Measurements from ENCODE around the gene PRKN. TPM values are rescaled to one million over a fixed set of nuclear protein-coding genes. Genes with fewer than 3 reads are reported as not detected.
A peak's percentile ranks its signal among the peaks of the same experiment; 100 is the strongest.

Gene PRKN
- total RNA-seq, 1 donor from 2014 or later: 1.3 TPM

GRCh38 chr6:161373905-161374451, 1353.6 kb downstream of the PRKN start:
- Histone ChIP-seq H3K27ac (ENCODE audit: low read depth, low read length) (no peak overlapping the region), H3K9me3 (ENCODE audit: insufficient read depth, low read depth, low read length) (no peaks in the 10 kb centered on the region), H3K79me2 (ENCODE audit: insufficient read depth, low read length) (no peaks in the 10 kb centered on the region), H3K27me3 (ENCODE audit: insufficient read depth, low read length) (no peaks in the 10 kb centered on the region), H3K4me1 (ENCODE audit: insufficient read depth, low read length) (peaks cover 13% of the 10 kb centered on the region), H2AFZ (ENCODE audit: low read depth, low read length) (peak overlapping the region; percentile 32), H3K4me3 (ENCODE audit: insufficient read depth, low read depth, low read length) (no peak overlapping the region), H4K20me1 (ENCODE audit: insufficient read depth, low read length) (no peaks in the 10 kb centered on the region), H3K9ac (ENCODE audit: low read length) (peak overlapping the region; percentile 33), H3K36me3 (ENCODE audit: insufficient read depth, low read length) (no peaks in the 10 kb centered on the region), H3K4me2 (ENCODE audit: low read length) (peak overlapping the region; percentile 50)
- Mint-ChIP-seq H3K9me3 (ENCODE audit: unreplicated experiment) (no peaks in the 10 kb centered on the region), H3K27ac (ENCODE audit: unreplicated experiment) (no peak overlapping the region), H3K36me3 (ENCODE audit: low read depth, unreplicated experiment) (no peaks in the 10 kb centered on the region), H3K4me3 (ENCODE audit: unreplicated experiment) (no peak overlapping the region), H3K27me3 (ENCODE audit: low read depth, unreplicated experiment) (peaks cover 4% of the 10 kb centered on the region), H3K4me1 (ENCODE audit: low read depth, unreplicated experiment) (no peaks in the 10 kb centered on the region)
- DNase-seq (ENCODE audit: low read depth) (peak; percentile 16), FAIRE-seq (no peak)
- no peak for TF ChIP-seq EZH2 (IDR thresholded peaks at IDR 0.05; ENCODE audit: insufficient read depth, low read length)
- peak; percentile 97 for TF ChIP-seq CTCF (IDR thresholded peaks at IDR 0.05; ENCODE audit: insufficient read depth, low read depth, low read length)

GRCh38 chr6:161372422-161372793, 1355.2 kb downstream of the PRKN start:
- H3K4me2 ChIP-seq (ENCODE audit: low read length): no peak overlapping the region
- no peak overlapping the region for H3K4me3 ChIP-seq (ENCODE audit: insufficient read depth, low read depth, low read length)
- H3K79me2 ChIP-seq (ENCODE audit: insufficient read depth, low read length): no peaks in the 10 kb centered on the region
- TF ChIP-seq CTCF (IDR thresholded peaks at IDR 0.05; ENCODE audit: insufficient read depth, low read depth, low read length): no peak
- no peak for TF ChIP-seq EZH2 (IDR thresholded peaks at IDR 0.05; ENCODE audit: insufficient read depth, low read length)
- Mint-ChIP-seq H3K27me3 (ENCODE audit: low read depth, unreplicated experiment) (peaks cover 4% of the 10 kb centered on the region), H3K4me1 (ENCODE audit: low read depth, unreplicated experiment) (no peaks in the 10 kb centered on the region), H3K9me3 (ENCODE audit: unreplicated experiment) (no peaks in the 10 kb centered on the region), H3K36me3 (ENCODE audit: low read depth, unreplicated experiment) (no peaks in the 10 kb centered on the region), H3K4me3 (ENCODE audit: unreplicated experiment) (no peak overlapping the region), H3K27ac (ENCODE audit: unreplicated experiment) (no peak overlapping the region)
- H2AFZ ChIP-seq (ENCODE audit: low read depth, low read length): no peak overlapping the region
- no peak overlapping the region for H3K27ac ChIP-seq (ENCODE audit: low read depth, low read length)
- FAIRE-seq (no peak), DNase-seq (ENCODE audit: low read depth) (no peak)
- no peaks in the 10 kb centered on the region for H3K9me3 ChIP-seq (ENCODE audit: insufficient read depth, low read depth, low read length)
- H3K27me3 ChIP-seq (ENCODE audit: insufficient read depth, low read length): no peaks in the 10 kb centered on the region
- no peaks in the 10 kb centered on the region for H4K20me1 ChIP-seq (ENCODE audit: insufficient read depth, low read length)
- peaks cover 13% of the 10 kb centered on the region for H3K4me1 ChIP-seq (ENCODE audit: insufficient read depth, low read length)
- no peak overlapping the region for H3K9ac ChIP-seq (ENCODE audit: low read length)
- H3K36me3 ChIP-seq (ENCODE audit: insufficient read depth, low read length): no peaks in the 10 kb centered on the region

GRCh38 chr6:161370880-161371279, 1356.7 kb downstream of the PRKN start:
- FAIRE-seq: no peak
- Mint-ChIP-seq H3K27me3 (ENCODE audit: low read depth, unreplicated experiment) (no peaks in the 10 kb centered on the region), H3K27ac (ENCODE audit: unreplicated experiment) (no peak overlapping the region), H3K9me3 (ENCODE audit: unreplicated experiment) (no peaks in the 10 kb centered on the region), H3K36me3 (ENCODE audit: low read depth, unreplicated experiment) (no peaks in the 10 kb centered on the region), H3K4me1 (ENCODE audit: low read depth, unreplicated experiment) (no peaks in the 10 kb centered on the region), H3K4me3 (ENCODE audit: unreplicated experiment) (no peak overlapping the region)
- peak; percentile 52 for DNase-seq (ENCODE audit: low read depth)
- H2AFZ ChIP-seq (ENCODE audit: low read depth, low read length): no peak overlapping the region
- no peak overlapping the region for H3K27ac ChIP-seq (ENCODE audit: low read depth, low read length)
- no peaks in the 10 kb centered on the region for H3K9me3 ChIP-seq (ENCODE audit: insufficient read depth, low read depth, low read length)
- no peaks in the 10 kb centered on the region for H4K20me1 ChIP-seq (ENCODE audit: insufficient read depth, low read length)
- H3K27me3 ChIP-seq (ENCODE audit: insufficient read depth, low read length): no peaks in the 10 kb centered on the region
- no peak overlapping the region for H3K4me2 ChIP-seq (ENCODE audit: low read length)
- no peaks in the 10 kb centered on the region for H3K79me2 ChIP-seq (ENCODE audit: insufficient read depth, low read length)
- H3K4me1 ChIP-seq (ENCODE audit: insufficient read depth, low read length): peaks cover 10% of the 10 kb centered on the region
- no peaks in the 10 kb centered on the region for H3K36me3 ChIP-seq (ENCODE audit: insufficient read depth, low read length)
- H3K4me3 ChIP-seq (ENCODE audit: insufficient read depth, low read depth, low read length): no peak overlapping the region
- TF ChIP-seq EZH2 (IDR thresholded peaks at IDR 0.05; ENCODE audit: insufficient read depth, low read length) (no peak), CTCF (IDR thresholded peaks at IDR 0.05; ENCODE audit: insufficient read depth, low read depth, low read length) (peak; percentile 98)
- H3K9ac ChIP-seq (ENCODE audit: low read length): no peak overlapping the region
